ENCODE measurements around the gene TRIM24.
"Not testable (repeated sequence)": the region's sequence is repeated elsewhere in the genome, so short reads cannot be mapped to it uniquely, and the experiment has no call there.

Gene TRIM24

DNA sequence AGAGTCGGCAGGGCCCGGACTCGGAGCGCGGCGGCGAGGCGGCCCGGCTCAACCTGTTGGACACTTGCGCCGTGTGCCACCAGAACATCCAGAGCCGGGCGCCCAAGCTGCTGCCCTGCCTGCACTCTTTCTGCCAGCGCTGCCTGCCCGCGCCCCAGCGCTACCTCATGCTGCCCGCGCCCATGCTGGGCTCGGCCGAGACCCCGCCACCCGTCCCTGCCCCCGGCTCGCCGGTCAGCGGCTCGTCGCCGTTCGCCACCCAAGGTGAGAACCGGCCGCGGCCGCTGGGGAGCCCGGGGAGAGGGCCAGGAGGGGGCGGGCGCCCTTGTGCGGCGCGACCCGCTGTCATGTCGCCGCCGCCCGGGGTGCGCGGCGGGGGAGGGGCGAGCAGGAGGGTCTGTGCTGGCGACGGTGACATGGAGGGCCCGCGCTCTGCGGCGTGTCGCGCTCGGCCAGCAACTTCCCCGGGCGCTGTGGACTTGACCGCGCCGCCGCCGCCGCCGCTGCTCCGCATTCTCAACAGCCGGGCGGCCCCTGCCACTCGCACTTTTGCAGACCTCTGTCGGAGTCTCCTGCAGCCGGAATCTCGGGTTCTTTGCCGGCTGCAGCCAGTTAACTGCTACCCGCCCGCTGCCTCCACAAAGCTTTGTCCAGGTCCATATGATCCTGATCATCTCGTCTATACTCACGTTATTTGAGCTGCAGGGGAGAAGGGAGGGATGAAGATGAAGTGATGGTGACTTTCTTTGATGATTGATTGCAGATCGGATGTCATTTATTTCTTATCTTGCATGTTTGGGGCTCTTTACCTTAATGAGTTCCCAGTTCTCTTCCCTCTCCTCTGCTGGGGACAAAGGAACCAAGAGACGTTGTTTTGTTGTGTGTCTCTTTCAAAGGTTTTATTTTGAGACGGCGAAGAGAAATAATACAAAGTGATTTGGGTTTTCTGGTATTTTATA is 869 bp downstream of the TRIM24 start:
- DNase-seq, result peak; percentile 50

DNA sequence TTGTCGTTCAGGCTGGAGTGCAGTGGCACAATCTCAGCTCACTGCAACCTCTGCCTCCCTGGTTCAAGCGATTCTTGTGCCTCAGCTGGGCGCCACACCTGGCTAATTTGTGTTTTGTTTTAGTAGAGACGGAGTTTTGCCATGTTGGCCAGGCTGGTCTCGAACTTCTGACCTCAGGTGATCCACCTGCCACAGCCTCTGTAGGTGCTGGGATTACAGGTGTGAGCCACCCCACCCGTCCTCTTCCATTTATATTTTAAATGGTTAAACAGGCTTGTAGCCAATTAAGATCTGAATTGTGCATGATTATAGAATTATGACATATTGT is 3.2 kb downstream of the TRIM24 start:
- DNase-seq, result not testable (repeated sequence)

DNA sequence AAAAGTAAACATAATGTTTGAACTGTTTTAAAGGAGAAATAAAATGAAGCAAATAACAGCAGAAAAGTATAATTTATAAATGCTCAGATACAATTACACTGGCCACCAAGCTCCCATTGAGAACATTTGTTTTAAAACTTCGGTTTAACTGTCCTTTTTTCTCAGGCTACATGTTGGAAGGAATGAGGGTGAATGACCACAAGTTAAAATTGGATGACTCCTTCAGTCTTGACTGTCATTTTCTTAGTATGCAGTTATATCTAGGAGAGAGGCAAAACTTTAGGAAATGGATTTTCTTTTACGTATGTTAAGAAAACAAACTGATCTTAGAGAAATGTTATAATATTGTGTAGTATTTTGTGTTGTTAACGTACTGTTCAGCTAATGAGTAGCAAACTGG is 5.0 kb downstream of the TRIM24 start:
- no peak for DNase-seq

DNA sequence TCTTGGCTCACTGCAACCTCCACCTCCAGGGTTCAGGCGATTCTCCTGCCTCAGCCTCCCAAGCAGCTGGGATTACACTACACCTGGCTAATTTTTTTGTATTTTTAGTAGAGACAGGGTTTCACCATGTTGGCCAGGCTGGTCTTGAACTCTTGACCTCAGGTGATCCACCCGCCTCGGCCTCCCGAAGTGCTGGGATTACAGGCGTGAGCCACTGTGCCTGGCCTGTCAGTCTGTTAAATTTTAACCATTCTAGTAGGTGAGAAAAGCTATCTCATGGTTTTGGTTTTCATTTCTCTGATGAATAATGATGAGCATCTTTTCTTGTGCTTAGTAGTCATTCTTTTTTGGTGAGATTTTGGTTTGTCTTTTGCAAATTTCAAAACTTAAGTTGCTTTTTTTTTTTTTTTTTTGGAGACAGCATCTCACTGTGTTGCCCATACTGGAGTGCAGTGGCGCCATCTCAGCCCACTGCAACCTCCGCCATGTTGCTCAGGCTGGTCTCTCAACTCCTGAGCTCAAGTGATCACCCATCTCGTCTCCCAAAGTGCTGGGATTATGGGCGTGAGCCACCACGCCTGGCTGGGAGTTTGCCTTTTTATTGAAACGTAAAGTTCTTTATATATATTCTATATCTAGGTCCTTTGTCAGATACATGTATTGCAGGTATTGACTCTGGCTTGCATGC is 6.2 kb downstream of the TRIM24 start:
- not testable (repeated sequence) for DNase-seq

DNA sequence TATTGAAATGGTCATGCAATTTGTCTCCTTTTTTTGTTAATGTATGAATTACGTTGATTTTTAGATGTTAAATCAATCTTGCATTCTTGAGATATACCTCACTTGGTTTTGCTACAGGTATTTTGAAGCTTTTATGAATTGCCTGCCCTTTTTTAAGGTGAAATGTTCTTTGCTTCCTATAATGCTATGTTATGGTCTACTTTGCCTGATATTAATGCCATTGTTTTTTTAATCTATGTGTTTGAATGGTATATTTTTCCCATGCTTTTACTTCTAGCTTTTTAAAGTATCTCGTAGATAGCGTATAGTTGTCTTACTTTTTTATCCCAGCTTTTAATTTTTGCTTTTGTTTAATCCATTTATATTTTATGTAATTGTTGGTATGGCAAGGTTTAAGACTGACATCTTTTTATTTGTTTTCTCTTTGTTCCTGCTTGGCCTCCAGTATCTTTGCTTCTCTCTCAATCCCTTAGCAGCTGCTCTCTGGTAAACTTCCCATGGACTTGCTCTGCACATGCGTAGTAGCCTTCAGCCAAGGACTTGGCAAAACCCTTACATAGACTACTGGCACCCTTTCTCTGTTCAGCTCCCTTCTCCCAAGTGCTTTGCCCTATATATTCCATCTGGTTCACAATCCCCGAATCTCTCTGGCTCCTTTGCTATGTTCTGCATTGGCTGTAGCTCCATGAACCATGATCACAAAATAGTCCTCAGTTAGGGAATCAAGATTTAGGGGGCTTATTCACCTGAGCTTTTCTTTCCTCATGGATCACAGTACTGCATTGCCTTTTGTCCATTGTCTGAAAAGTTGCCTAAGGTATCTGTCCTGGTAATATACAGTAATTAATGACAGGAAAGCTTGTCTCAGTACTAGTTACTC is 8.4 kb downstream of the TRIM24 start:
- DNase-seq, result no peak

DNA sequence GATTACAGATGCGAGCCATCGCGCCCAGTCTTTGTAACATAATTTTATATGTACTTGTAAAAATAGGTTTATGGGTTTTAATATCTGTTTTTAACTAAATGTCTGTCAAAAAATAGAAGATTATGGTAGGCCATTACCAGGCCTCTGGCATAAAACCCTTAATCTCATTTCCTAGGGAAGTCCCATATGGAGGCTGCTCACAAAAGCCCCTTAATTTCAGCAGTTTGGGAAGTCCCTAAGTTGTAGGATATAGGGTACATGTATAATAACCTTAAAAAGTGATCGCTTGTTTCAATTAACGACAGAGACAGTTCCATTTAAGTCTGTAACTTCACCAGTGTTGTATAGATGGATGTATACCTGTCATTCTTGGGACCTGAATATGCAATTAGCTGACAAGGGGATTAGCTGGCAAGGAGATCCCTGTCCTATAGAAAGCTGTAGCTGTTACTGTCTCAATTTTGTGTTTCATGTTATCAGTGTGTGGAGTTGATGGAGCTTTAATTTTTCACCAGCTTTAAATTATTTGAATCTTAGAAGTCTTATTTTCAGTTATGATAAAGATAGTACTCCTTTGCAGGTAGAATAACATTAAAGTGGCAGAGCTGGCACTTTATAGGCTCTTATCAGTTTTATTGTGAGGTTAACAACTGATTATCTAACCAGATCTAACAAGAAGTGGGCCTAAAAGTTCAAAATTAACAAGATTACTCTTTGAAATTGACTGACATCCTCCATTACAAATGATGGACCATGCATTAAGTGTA is 10.5 kb downstream of the TRIM24 start:
- DNase-seq, result no peak

DNA sequence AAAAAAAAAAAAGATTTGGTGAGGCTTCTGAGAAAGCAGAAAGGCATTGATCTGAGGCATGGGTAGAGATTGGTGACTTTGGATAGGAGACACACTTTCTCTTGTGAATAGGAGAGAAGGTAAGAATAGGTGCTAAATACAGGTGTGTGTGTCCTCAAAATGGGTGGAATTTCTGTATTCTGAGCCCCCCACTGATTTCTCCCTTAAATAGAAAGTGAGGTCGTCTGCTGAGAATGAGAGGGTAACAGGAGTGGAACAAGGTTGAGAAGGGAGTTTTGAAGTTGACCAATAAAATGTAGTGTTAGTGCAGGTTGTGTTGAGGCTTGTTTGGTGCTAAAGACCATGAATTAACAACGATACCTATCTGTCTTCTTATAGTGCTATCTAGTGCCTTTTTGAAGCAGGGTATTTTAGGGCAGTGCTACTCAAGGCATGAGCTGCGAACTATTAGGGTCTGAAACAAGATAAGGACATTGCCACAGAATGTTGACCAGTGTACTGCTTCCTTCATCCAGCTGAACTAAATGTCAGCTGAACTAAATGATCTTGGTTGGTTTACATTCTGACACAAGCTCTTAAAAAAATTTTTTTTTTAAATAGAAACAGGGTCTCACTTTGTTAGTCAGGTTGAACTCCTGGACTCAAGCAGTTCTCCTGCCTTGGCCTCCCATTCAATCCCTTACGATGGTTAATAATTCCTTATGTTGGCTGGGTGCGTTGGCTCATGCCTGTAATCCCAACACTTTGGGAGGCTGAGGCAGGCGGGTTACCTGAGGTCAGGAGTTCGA is 12.4 kb downstream of the TRIM24 start:
- no peak for DNase-seq

DNA sequence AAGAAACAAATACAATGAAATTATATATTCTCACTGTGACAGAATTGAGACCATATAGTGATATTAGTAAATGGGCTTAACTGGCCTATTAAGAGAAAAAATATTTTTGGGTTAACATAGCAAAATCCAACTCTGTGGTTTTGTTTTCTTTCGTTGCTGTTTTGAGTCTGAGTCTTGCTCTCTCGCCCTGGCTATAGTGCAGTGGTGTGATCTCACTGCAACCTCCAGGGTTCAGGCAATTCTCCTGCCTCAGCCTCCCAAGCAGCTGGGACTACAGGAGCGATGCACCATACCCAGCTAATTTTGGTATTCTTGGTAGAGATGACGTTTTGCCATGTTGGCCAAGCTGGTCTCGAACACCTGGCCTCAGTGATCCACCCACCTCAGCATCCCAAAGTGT is 15.3 kb downstream of the TRIM24 start:
- no peak for DNase-seq

DNA sequence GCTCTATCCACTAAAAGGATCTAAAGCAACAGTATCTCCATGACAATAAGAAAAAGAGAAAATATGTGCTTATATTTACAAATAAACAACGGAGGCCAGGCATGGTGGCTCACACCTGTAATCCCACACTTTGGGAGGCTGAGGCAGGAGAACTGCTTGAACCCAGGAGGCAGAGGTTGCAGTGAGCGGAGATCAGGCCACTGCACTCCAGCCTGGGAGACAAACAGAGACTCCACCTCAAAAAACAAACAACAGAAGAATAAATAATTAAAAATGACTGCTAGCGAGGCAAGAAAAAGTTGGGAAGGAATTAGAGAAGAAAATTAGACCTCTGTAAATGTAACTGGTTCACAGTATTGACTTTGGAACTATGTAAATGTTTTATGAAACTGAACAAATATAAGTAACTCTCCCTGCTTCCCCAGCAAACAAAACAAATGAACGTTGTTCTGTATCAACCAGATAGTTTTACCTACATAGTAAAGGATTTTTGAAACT is 17.1 kb downstream of the TRIM24 start:
- no peak for DNase-seq

DNA sequence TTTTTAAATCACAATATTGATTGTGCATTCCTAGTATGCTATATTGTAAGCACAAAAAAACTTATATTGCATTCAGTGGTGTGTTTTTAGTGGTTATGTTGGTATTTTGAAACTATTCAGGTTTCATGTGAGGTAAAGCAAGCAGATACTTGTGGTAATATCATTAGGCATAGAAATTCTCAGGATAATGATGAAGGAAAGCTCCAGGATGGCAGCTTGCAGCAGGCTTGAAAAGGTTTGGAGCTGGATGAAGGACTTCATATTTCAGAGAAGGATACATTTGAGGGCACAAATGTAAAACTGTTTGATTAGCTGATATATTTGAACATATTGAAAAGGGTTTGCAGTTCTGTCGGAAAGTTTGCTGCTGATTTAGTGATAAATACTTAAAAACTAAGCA is 17.5 kb downstream of the TRIM24 start:
- no peak for DNase-seq

DNA sequence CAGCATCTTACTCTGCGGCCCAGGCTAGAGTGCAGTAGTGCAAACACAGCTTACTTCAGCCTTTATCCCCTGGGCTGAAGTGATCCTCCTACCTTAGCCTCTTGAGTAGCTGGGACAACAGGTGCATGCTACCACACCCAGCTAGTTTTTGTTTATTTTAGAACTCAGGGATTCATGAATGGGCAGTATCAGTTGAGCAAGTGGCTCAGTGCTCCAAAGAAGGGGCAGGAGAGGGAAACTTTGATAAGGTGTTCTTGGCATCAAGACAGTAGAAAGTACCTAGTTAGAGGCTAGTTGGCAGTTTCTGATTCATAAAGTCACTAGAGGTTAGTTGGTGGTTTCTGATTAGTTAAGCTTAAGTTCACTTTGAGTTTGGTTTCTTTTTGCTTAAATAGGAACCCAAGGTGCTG is 18.4 kb downstream of the TRIM24 start:
- DNase-seq, result no peak

DNA sequence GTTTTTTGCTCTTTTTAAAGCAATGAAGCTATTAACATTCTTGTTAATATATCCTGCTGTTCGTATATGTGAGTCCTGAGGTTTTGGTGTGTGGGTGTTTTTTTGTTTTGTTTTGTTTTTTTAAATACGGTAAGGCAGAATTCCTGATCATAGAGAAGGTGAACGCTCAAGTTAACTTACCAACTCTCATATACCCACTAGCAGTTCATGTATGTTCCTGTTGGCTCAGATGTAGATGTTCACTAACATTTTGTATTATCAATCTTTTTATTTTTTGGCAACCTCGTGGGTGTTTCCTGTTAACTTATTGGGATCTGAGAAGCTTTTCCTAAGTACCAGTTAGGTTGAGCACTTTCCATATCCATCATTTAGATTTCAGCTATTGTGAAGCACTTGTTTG is 20.5 kb downstream of the TRIM24 start:
- DNase-seq, result no peak

DNA sequence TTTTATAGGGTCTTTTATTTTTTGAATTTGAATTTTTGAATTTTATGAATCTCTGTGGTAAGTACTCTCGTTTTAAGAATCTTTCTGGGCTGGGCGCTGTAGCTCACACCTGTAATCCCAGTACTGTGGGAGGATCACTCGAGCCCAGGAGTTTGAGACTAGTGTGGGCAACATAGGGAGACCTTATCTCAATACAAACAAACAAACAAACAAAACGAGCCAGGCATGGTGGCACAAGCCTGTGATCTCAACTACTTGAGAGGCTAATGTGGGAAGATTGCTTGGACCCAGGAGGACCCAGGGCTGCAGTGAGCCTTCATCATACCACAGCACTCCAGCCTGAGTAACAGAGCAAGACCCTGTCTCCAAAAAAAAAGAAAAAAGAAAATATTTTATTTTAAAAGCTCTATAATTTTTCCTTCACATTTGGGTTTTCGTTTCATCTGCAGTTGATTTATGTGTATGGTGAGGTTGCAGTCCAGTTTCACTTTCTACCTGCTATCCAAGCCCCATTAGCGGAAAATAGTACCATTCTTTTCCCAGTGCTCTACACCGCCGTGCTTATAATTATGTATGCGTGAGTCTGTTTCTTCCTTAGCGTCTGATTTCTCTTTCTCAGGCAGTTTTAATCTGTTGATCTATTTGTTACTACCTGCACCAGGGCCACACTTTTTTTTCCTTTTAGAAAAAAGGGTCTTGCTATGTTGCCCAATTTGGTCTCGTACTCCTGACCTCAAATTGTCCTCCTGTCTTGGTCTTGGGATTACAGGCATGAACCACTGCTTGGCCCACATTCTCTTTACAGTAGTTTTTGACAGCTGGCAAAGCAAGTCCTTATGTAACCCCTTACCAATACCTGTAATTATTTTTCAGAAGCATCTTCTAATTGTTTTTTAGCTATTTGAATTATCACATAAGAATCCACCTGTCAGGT is 21.7 kb downstream of the TRIM24 start:
- DNase-seq, result no peak

DNA sequence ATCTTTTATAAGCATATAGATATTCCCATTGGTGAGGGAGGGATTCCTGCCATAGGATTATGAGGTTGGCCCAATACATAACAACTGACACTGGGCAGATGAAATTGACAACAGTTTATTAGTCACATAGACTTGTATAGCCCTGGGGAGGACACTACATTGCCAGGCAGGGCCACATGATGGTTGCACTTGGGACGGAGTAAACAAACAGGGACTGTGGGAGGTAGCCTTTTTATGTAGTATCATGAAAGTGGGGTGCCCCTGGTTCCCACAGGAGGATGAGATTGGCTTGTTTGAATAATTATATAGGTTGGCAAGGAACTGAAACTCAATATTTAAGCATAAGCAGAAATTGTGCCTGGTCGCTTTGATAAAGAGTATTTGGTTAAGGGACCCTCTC is 23.5 kb downstream of the TRIM24 start:
- no peak for DNase-seq

DNA sequence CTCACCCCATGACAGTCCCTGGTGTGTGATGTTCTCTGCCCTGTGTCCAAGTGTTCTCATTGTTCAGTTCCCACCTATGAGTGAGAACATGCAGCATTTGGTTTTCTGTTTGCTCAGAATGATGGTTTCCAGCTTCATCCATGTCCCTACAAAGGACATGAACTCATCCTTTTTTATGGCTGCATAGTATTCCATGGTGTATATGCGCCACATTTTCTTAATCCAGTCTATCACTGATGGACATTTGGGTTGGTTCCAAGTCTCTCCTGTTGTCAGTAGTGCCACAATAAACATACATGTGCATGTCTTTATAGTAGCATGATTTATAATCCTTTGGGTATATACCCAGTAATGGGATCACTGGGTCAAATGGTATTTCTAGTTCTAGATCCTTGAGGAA is 25.4 kb downstream of the TRIM24 start:
- DNase-seq, result not testable (repeated sequence)

DNA sequence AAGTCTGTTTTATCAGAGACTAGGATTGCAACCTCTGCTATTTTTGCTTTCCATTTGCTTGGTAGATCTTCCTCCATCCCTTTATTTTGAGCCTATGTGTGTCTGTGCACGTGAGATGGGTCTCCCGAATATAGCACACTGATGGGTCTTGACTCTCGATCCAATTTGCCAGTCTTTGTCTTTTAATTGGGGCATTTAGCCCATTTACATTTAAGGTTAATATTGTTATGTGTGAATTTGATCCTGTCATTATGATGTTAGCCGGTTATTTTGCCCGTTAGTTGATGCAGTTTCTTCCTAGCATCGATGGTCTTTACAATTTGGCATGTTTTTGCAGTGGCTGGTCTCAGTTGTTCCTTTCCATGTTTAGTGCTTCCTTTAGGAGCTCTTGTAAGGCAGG is 29.1 kb downstream of the TRIM24 start:
- not testable (repeated sequence) for DNase-seq

DNA sequence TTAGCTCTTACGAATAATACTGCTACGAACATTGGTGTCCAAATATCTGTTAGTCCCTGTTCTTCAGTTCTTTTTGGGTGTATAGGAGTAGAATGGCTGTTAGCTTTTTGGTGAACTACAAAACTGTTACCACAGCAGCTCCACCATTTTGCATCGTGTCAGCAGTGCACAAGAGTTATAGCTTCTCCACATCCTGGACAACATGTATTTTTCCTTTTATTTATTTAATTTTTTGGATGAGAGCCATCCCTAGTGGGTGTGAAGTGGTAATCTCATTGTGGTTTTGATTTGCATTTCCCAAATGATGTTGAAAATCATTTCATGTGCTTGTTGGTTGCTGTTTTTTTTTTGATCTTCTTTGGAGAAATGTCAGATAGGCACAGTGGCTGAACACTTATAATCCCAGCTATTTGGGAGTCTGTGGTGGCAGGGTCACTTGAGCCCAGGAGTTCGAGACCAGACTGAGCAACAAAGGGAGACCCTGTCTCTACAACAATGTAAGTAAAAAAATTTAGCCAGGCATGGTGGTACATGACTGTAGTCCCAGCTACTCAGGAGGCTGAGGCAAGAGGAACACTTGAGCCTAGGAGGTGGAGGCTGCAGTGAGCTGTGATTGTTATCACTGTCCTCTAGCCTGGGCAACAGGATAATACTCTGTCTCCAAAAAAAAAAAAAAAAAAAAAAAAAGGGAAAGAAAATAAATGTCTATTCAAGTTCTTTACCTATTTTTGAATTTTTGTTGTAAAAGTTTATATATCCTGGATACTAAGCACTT is 31.7 kb downstream of the TRIM24 start:
- no peak for DNase-seq

DNA sequence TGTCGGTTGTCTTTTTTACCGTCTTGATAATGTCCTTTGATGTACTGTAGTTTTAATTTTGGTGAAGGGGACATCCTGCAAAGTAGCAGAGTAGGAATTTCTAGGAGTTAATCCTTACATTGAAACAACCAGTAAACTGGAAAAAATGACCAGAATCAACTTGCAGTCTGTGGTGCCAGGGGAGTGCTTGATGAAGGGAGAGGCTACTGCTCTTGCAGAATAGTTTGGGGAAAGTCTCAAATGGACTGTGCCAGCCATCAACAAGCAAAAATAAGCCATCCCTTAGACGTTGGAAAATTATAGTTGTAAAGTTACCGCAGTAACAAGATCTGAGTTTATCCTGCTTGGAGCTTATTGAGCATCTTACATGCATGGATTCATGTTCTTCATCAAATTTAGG is 32.4 kb downstream of the TRIM24 start:
- no peak for DNase-seq

DNA sequence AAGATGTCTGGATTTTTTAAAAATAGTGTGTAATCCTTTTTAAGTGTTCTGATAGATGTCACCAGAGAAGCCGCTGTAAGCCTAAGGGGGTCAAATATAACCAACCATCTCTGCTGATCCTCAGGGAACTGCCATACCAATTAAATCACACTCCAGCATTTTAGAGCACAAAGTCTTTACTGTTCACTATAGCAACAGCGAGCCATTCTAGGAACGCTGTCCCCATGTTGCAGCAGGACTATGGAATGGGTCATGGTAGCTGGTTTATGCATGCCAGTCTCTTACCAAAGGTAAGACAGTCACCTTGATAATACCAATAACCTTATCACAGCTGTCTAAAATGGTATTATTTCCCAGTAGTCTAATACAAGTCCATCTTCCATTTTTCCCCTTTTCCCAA is 33.5 kb downstream of the TRIM24 start:
- DNase-seq, result no peak

DNA sequence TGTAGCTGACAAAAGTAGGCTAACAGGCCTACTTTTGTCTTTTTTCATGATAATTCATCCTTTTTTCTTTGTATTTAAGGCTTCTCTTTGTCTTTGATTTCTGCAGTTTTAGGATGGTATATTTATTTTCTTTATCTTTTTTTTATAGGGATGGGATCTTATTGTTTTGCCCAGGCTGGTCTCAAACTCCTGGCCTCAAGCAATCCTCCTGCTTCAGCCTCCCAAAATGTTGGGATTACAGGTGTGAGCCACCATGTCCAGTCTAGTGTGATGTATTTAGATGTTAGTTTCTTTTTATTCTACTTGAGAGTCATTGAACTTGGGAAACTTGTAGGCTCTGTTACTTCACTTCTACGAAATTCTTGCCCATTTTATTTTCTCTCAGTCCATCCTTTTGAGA is 35.4 kb downstream of the TRIM24 start:
- DNase-seq, result no peak

All from NCI-H1436 (cell line).